Tibial nerve (tissue), 4 donors: ENCODE measurements around the gene AFMID. TPM values are rescaled to one million over a fixed set of nuclear protein-coding genes. Genes with fewer than 3 reads are reported as not detected.

ENCODE experiments used
- DNase-seq, 2 donors: peaks; one replicate each; pipeline ENCODE4 v3.0.0-alpha.2; 2019; ENCODE audit warnings: low spot score in 2 of 2
- H3K27ac ChIP-seq, 4 donors: fragments of 200-600 bp; sonication (generic) in 3 of 4; one replicate each; pipeline ENCODE4 v1.5.1; 2017 to 2019; ENCODE audit warnings: mild to moderate bottlenecking in 1 of 4
- H3K27me3 ChIP-seq, 2 donors: fragments of 200-600 bp; sonication (generic) in 1 of 2; one replicate each; pipeline versions ENCODE4 v1.5.1 to v1.6.0; 2017 to 2019
- H3K36me3 ChIP-seq, 3 donors: fragments of 200-600 bp; sonication (generic); one replicate each; pipeline ENCODE4 v1.5.1; 2018 to 2019
- H3K4me1 ChIP-seq, 4 donors: fragments of 200-600 bp; sonication (generic) in 3 of 4; one replicate each; pipeline ENCODE4 v1.5.1; 2017 to 2019
- H3K4me3 ChIP-seq, 4 donors: fragments of 200-600 bp; sonication (generic) in 3 of 4; one replicate each; pipeline ENCODE4 v1.5.1; 2017 to 2019; ENCODE audit warnings: mild to moderate bottlenecking in 1 of 4, moderate library complexity in 1 of 4
- H3K9me3 ChIP-seq, 4 donors: fragments of 200-600 bp; sonication (generic) in 3 of 4; one replicate each; pipeline ENCODE4 v1.5.1; 2017 to 2019
- EP300 ChIP-seq, 2 donors: sonication (generic); formaldehyde crosslinking; IDR thresholded peaks; one replicate each; pipeline ENCODE4 v1.6.1; 2017; ENCODE audit warnings: antibody characterized with exemption in 2 of 2, mild to moderate bottlenecking in 1 of 2
- POLR2A ChIP-seq, 2 donors: fragments of 450-650 bp; IDR thresholded peaks; one replicate each; pipeline ENCODE4 v1.6.1; 2017; ENCODE audit warnings: antibody characterized with exemption in 2 of 2, mild to moderate bottlenecking in 2 of 2, moderate library complexity in 2 of 2
- WGBS, 2 donors: methylation state at CpG; one replicate each; pipeline ENCODE4 v1.1.5; 2018; 5-methylcytosine and 5-hydroxymethylcytosine counted together
- total RNA-seq, 4 donors: library from RNA; depleted of rRNA; stranded (reverse); fragments of >200 nt; gene quantifications; one replicate each; pipeline ENCODE4 v1.1.0, GENCODE V29; 2016
- TF ChIP-seq, protein P1 (sequence below), 5 experiments: fragments of 200-600 bp in 3 of 5; fragments of 450-650 bp in 2 of 5; sonication (generic) in 3 of 5; IDR thresholded peaks; one replicate each; pipeline ENCODE4 v1.5.1; 2016 to 2019; ENCODE audit warnings: antibody characterized with exemption in 5 of 5, mild to moderate bottlenecking in 3 of 5, moderate library complexity in 2 of 5

AFMID gene
- total RNA-seq, 4 donors from 2014 or later = 29.7 to 40.6 (median 37.7) TPM

DNA sequence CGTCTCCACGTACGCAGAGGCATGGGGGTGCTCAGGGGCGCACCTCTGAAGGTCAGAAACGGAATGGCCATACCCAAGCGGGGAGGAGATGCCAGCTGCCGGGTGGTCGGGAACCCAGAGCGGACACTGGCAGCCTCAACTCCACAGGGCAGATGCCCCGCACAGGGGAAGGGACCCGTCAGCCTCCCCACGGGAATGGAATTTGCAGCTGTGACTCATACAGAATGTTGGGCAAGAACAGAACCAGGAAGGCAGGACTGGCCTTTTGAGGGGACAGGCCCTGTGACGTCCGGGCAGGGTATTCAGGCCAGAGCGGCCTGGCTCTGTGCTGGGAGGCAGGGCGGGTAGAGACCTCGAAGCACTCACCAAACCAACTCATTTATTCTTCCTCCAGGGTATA lies 7.8 kb upstream of the AFMID start:
- 75 to 84% methylated on average over 17 of the region's 17 CpGs for WGBS, 2 donors
- DNase-seq = peak in 1 of 2 donors; percentile 27
- Histone ChIP-seq H3K36me3 (no peaks in the 10 kb centered on the region), H3K27ac (peak overlapping the region in 3 of 4 donors; percentile 53 to 83 (median 75)), H3K27me3 (no peaks in the 10 kb centered on the region), H3K4me3 (no peak overlapping the region), H3K9me3 (no peaks in the 10 kb centered on the region), H3K4me1 (peaks cover 0 to 44% (median 25%) of the 10 kb centered on the region in 4 donors)
- TF ChIP-seq POLR2A (IDR thresholded peaks at IDR 0.05) (no peak), EP300 (IDR thresholded peaks at IDR 0.05) (peak in 1 of 2 donors; percentile 38)
- TF ChIP-seq, protein P1, sequence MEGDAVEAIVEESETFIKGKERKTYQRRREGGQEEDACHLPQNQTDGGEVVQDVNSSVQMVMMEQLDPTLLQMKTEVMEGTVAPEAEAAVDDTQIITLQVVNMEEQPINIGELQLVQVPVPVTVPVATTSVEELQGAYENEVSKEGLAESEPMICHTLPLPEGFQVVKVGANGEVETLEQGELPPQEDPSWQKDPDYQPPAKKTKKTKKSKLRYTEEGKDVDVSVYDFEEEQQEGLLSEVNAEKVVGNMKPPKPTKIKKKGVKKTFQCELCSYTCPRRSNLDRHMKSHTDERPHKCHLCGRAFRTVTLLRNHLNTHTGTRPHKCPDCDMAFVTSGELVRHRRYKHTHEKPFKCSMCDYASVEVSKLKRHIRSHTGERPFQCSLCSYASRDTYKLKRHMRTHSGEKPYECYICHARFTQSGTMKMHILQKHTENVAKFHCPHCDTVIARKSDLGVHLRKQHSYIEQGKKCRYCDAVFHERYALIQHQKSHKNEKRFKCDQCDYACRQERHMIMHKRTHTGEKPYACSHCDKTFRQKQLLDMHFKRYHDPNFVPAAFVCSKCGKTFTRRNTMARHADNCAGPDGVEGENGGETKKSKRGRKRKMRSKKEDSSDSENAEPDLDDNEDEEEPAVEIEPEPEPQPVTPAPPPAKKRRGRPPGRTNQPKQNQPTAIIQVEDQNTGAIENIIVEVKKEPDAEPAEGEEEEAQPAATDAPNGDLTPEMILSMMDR (IDR thresholded peaks at IDR 0.05) = no peak

- no peak for DNase-seq
- peak overlapping the region in 3 of 4 donors; percentile 53 to 83 (median 75) for H3K27ac ChIP-seq
- TF ChIP-seq EP300 (IDR thresholded peaks at IDR 0.05) (no peak), POLR2A (IDR thresholded peaks at IDR 0.05) (no peak)
- TF ChIP-seq, protein P1 (IDR thresholded peaks at IDR 0.05) = no peak
These were observed 7.1 kb upstream of the AFMID start for GRCh38 chr17:78180083-78180482.

GRCh38 chr17:78180508-78180907 lies 6.7 kb upstream of the AFMID start:
- no peaks in the 10 kb centered on the region for H3K27me3 ChIP-seq
- peaks cover 0 to 42% (median 14%) of the 10 kb centered on the region in 4 donors for H3K4me1 ChIP-seq
- no peak for TF ChIP-seq POLR2A (IDR thresholded peaks at IDR 0.05)
- TF ChIP-seq EP300 (IDR thresholded peaks at IDR 0.05) = no peak
- TF ChIP-seq, protein P1 (IDR thresholded peaks at IDR 0.05) = no peak
- WGBS, 2 donors = 66 to 68% methylated on average over 2 of the region's 2 CpGs
- H3K27ac ChIP-seq = peak overlapping the region in 2 of 4 donors; percentile 75 to 83
- no peak for DNase-seq
- H3K36me3 ChIP-seq = no peaks in the 10 kb centered on the region
- no peaks in the 10 kb centered on the region for H3K9me3 ChIP-seq
- H3K4me3 ChIP-seq = no peak overlapping the region

More at GRCh38 chr17:78180083-78180482, 7.1 kb upstream of the AFMID start:
- Histone ChIP-seq H3K4me3 (no peak overlapping the region), H3K27me3 (no peaks in the 10 kb centered on the region), H3K36me3 (no peaks in the 10 kb centered on the region), H3K9me3 (no peaks in the 10 kb centered on the region), H3K4me1 (peaks cover 0 to 44% (median 18%) of the 10 kb centered on the region in 4 donors)
- 52 to 63% methylated on average over 14 of the region's 14 CpGs for whole genome bisulfite sequencing, 2 donors

DNA sequence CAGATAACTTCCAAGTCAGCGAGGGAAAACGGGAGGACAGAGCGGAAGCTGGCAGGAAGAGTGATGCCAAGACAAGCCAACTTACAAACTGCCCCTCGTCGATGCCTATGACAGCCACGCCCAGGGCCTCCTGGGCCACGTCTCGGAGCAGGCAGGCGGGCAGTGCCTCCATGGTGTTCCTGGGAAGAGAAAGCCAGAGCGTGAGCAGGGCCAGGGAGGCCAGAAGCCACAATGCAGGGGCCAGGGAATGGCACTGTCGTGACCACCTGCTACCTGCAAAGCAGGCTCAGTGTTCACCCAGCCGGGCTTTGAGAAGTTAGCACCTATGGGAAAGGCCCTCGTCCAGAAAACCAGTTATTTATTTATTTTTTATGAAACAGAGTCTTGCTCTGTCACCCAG lies 4.7 kb upstream of the AFMID start:
- 88 to 90% methylated on average over 12 to 13 of the region's 13 CpGs for WGBS, 2 donors
- DNase-seq = no peak

DNA sequence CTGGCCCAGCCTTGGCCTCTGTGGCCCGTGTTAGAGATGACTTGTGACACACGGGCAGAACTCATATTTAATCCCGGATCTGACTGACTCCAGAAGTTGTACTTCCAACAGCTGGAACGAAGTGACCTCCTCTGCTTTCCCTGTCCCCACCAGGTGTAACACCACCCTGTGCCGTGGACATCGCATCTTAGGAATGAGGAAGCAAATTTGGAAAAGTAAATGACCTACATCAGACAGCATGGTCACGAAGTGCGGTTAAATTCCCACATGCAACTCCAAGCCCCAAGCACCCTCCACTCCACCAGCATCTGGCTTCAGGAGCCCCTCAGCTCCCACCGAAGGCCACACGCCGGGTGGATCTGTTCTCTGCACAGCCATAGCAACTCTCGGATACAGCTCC lies 3.2 kb upstream of the AFMID start:
- Histone ChIP-seq H3K4me3 (no peak overlapping the region), H3K9me3 (no peaks in the 10 kb centered on the region), H3K27me3 (no peaks in the 10 kb centered on the region), H3K4me1 (peaks cover 0 to 56% (median 11%) of the 10 kb centered on the region in 4 donors), H3K36me3 (no peaks in the 10 kb centered on the region), H3K27ac (no peak overlapping the region)
- DNase-seq = no peak
- 87 to 92% methylated on average over 12 of the region's 12 CpGs for WGBS, 2 donors
- TF ChIP-seq, protein P1 (IDR thresholded peaks at IDR 0.05) = no peak
- TF ChIP-seq EP300 (IDR thresholded peaks at IDR 0.05) = no peak
- TF ChIP-seq POLR2A (IDR thresholded peaks at IDR 0.05) = no peak

More for the DNA sequence above, 4.7 kb upstream of the AFMID start:
- no peaks in the 10 kb centered on the region for H3K36me3 ChIP-seq
- H3K9me3 ChIP-seq = no peaks in the 10 kb centered on the region
- no peak overlapping the region for H3K4me3 ChIP-seq
- H3K27me3 ChIP-seq = no peaks in the 10 kb centered on the region
- peaks cover 0 to 42% (median 6%) of the 10 kb centered on the region in 4 donors for H3K4me1 ChIP-seq
- no peak overlapping the region for H3K27ac ChIP-seq
- TF ChIP-seq POLR2A (IDR thresholded peaks at IDR 0.05) (no peak), EP300 (IDR thresholded peaks at IDR 0.05) (no peak)
- TF ChIP-seq, protein P1 (IDR thresholded peaks at IDR 0.05) = no peak
